Measurements from ENCODE around the gene GPN2.

GPN2 gene

DNA sequence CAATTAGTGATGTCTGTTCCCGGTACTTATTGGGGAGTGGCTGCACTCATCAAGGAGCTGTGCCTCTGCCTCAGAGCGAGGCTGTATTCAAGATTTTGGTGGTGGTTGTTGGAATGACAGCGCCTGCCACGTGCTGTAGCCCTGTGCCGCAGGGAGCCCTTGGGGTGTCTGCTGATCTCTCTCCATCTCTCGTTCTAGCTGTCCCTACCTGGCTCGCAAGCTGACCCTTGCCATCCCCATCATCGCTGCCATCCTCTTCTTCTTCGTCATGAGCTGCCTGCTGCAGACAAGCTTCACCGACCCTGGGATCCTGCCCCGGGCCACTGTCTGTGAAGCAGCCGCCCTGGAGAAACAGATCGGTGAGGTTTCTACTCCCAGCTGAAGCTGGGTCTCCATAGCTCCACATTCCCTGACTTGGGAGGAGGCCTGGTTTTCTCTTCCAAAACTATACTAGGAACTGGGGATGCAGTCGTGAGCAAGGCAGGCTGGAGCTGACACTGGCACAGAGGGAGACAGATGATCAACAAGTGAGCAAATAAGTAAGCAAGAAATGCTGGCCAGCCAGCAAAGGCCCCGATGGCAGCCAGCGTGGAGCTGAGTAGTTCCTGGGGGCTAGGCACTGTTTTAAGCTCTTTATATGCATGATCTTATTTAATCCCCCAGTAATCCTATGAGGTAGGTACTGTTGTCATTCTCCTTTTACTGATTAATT, 57.7 kb downstream of the GPN2 start:
- TF ChIP-seq JUND (IDR thresholded peaks at IDR 0.05; ENCODE audit: low read depth): no peak
- in situ Hi-C loops (cut with HindIII; ENCODE audit: low pct_unique_long_range_greater_than_20kb, low sequenced_read_pairs): no loop called here
- no peak for DNase-seq (ENCODE audit: low read depth in 1 of 2, low spot score in 1 of 2)

DNA sequence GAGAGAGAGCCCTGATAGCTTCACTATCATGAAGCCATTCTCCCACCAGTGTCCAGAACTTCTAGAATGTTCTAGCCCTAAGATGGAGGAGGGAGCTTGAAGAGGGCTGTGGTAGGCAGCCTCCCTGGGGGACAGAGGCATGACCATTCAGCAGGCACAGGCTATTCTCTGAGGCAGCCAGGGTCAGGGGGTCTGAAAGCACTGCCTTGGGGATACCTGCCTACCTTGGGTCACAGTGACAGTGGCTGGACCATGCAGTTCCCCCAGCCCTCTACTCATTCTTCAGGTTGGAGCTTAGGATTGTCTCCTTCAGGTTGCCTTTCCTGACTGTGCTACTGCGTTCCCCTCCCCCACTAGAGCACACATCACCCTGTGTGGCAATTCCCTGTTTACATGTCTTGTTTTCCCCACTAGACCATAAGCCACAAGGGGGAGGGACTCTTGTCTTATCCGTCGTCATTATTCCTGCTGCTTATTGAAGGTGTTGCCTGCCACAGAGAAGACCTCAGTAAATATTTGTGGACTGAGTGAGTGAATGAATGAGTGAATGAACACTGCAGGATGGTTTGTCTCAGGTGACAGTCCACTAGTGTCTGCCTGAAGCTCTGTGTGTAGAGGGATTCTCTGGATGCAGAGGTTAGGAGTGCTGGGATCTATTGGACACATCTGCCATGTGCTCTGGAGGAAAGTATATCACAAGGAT, 58.4 kb downstream of the GPN2 start:
- in situ Hi-C loops (cut with HindIII; ENCODE audit: low pct_unique_long_range_greater_than_20kb, low sequenced_read_pairs): no loop called here
- DNase-seq (ENCODE audit: low read depth in 1 of 2, low spot score in 1 of 2): peak in 1 of 2 experiments; percentile 76
- TF ChIP-seq JUND (IDR thresholded peaks at IDR 0.05; ENCODE audit: low read depth): no peak

DNA sequence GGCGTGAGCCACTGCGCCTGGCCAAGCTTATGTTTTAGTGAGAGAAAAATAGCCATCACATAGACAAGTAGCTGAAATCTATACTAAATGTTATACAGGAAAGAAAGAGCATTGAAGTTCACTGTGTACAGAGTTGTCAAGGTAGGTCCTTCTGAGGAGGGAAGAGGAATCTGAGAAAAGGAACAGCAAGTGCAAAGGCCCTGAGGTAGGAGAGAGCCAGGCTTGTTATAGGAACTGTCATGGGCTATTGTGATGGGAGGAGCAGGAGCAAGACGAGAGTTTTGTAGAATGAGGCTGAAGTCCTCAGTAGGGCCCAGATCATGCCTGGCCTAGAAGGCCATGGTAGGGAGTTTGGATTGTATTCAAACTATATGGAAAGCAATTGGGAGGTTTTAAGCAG, 59.0 kb downstream of the GPN2 start:
- DNase-seq (ENCODE audit: low read depth in 1 of 2, low spot score in 1 of 2): no peak
- in situ Hi-C loops (cut with HindIII; ENCODE audit: low pct_unique_long_range_greater_than_20kb, low sequenced_read_pairs): no loop called here
- no peak for TF ChIP-seq JUND (IDR thresholded peaks at IDR 0.05; ENCODE audit: low read depth)

DNA sequence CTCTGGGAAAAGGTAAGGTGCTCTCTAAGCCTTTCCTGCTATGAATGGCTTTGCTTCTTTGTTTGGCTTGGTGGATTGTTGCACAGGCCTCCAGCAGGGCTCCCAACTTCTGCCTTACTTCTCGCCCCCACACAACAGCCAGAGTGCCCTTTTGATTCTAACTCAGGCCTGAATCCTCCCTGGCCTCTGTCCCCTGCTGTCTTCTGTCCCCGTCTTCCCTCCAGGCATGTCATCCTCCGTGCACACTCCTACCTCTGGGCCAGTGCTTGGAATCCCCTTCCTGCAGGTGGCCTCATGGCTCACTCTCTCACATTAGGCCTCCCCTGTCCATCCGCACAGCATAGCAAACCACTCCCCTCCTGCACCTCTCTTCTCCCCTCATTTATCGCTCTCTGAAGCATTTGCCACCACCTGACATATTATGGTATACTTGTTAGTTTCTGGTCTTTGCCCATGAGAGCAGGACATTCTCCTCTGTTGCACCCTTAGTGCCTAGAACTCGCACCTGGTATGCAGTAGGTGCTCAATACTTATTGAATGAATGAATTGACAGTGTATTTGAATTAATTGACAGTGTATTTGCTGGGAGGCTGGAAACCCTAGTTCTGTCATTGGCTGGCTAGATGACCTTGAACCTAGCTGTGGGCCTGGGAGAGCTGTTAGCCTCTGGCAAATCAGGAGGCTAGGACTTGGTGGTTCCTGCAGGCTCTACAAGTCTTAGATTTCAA, 60.7 kb downstream of the GPN2 start:
- no peak for DNase-seq (ENCODE audit: low read depth in 1 of 2, low spot score in 1 of 2)
- TF ChIP-seq JUND (IDR thresholded peaks at IDR 0.05; ENCODE audit: low read depth): no peak
- in situ Hi-C loops (cut with HindIII; ENCODE audit: low pct_unique_long_range_greater_than_20kb, low sequenced_read_pairs): no loop called here

DNA sequence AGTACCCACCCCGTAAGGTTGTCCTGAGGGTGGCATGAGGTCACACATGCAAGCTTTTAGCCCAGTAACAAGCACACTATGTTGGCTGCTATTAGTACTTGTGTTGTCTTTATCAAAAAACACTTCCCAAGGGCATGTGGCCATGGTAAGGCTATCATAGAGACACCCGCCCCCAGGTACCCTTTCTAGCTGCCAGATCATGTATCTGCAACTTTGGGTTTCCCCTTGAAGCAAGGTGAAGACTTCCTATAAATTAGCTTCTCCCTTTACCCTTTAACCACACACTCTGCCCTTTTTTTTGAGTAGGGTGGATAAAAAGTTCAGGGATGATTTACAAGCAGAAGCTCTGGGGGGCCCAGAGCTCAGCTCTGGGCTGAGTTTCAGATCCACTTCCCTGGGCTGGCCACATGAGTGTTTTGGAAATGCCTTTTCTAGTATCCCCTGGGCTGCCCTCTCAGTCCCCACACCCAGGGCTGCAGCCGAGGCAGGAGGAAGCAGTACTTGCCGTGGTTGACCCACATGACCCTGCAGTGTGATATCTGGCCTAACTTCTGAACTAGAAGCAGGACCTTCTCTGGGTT, 61.6 kb downstream of the GPN2 start:
- DNase-seq (ENCODE audit: low read depth in 1 of 2, low spot score in 1 of 2): no peak
- no peak for TF ChIP-seq JUND (IDR thresholded peaks at IDR 0.05; ENCODE audit: low read depth)
- in situ Hi-C loops (cut with HindIII; ENCODE audit: low pct_unique_long_range_greater_than_20kb, low sequenced_read_pairs): no loop called here

DNA sequence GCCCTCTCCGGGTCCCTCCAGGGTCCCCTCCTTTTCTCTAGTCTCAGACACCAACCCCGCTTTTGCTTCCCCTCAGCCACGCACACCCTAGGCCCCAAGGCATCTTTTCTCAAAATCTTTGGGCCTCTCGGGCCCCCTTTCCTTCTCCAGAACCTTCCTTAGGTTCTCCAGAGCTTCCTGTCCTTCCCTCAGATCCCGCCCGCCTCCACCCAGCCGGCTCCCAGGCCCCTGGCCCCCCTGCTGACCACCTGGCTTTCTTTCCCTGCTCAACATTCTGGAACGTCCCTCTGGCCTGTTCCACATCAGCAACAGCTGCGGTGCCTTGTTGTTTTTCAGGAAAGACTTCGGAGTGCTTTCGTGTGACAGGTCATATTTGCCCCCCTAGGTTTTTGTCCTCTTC, 62.4 kb downstream of the GPN2 start:
- no peak for TF ChIP-seq JUND (IDR thresholded peaks at IDR 0.05; ENCODE audit: low read depth)
- DNase-seq (ENCODE audit: low read depth in 1 of 2, low spot score in 1 of 2): no peak
- in situ Hi-C loops (cut with HindIII; ENCODE audit: low pct_unique_long_range_greater_than_20kb, low sequenced_read_pairs): no loop called here

DNA sequence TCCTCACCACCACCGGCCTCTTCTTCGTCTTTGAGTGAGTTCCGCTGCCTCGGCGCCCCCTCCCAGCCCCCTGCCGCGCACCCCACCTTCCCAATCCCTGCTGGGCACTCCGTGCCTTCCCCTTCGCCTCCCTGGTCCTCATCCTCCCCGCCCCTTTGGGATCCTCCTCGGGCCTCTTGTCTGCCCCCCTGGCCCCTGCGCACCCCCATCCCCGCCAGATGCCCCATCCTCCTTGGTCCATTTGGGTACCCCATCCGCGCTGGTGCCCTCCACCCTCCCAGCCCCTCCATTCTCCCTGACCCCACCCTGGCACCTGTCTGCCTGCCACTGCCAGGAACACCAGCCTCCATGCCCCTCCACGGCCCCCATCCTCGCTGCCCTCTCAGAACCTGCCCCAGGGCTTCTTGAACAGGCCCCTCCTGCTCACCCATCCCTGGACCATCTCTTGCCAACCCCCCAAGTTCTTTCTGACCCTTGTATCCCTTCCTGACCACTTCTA, 62.9 kb downstream of the GPN2 start:
- in situ Hi-C loops (cut with HindIII; ENCODE audit: low pct_unique_long_range_greater_than_20kb, low sequenced_read_pairs): no loop called here
- TF ChIP-seq JUND (IDR thresholded peaks at IDR 0.05; ENCODE audit: low read depth): no peak
- DNase-seq (ENCODE audit: low read depth in 1 of 2, low spot score in 1 of 2): no peak

DNA sequence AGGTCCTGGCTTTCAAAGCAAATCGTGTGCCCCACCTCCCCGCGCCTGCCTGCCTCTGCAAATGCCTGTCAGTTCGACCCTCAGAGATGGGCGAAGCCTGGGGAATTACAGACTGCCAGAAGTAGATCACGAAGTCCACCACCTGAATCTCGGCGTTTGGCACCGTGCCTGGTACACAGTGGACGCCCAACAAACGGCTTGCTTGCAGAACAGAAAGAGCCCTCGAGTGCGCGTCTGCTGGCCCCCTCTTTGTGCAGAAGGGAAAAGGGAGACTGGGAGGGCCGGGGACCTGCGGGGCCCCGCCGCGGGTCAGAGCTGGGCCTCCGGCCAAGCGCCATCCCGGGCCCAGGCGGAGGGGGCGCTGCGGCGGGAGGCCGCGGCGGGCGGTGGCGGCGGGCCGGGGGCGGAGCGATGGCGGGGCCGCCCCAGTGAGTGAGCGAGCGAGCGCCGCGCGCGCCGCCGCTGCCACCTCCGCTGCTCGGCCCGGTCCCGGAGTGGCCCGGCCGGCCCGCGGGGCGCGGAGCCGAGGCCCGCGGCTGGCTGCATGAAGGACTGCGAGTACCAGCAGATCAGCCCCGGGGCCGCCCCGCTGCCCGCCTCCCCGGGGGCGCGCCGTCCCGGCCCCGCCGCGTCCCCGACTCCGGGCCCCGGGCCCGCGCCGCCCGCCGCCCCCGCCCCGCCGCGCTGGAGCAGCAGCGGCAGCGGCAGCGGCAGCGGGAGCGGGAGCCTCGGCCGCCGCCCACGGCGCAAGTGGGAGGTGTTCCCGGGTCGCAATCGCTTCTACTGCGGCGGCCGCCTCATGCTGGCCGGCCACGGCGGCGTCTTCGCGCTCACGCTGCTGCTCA, 63.6 kb downstream of the GPN2 start, which contains the start of gene ZDHHC18:
Gene ZDHHC18 (plus strand): TSS at position 428 of the 845 bp plus-strand sequence. CDS start 117 bp downstream, at position 545.
- TF ChIP-seq JUND (IDR thresholded peaks at IDR 0.05; ENCODE audit: low read depth): no peak
- in situ Hi-C loops (cut with HindIII; ENCODE audit: low pct_unique_long_range_greater_than_20kb, low sequenced_read_pairs): no loop called here
- peak; percentile 56 to 59 for DNase-seq (ENCODE audit: low read depth in 1 of 2, low spot score in 1 of 2)
